ENCODE results near the gene UBE2L6.

DNA sequence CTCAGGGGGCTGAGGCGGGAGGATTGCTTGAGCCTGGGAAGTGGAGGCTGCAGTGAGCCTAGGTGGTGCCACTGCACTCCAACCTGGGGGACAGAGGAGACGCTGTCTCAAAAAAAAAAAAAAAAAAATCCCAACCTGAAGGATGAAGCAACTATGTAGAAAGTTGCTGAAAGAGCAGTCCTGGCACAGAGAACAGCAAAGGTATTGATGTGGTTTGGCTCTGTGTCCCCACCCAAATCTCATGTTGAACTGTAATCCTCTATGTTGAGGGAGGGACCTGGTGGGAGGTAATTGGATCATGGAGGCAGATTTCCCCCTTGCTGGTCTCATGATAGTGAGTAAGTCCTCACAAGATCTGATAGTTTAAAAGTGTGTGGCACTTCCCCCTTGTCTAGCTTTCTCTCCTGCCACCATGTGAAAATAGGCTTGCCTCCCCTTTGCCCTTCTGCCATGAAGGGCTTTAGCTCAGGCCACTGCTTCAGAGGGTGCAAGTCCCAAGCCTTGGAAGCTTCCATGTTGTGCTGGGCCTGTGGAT is 19.3 kb upstream of the UBE2L6 start:
- TF ChIP-seq, protein P1, sequence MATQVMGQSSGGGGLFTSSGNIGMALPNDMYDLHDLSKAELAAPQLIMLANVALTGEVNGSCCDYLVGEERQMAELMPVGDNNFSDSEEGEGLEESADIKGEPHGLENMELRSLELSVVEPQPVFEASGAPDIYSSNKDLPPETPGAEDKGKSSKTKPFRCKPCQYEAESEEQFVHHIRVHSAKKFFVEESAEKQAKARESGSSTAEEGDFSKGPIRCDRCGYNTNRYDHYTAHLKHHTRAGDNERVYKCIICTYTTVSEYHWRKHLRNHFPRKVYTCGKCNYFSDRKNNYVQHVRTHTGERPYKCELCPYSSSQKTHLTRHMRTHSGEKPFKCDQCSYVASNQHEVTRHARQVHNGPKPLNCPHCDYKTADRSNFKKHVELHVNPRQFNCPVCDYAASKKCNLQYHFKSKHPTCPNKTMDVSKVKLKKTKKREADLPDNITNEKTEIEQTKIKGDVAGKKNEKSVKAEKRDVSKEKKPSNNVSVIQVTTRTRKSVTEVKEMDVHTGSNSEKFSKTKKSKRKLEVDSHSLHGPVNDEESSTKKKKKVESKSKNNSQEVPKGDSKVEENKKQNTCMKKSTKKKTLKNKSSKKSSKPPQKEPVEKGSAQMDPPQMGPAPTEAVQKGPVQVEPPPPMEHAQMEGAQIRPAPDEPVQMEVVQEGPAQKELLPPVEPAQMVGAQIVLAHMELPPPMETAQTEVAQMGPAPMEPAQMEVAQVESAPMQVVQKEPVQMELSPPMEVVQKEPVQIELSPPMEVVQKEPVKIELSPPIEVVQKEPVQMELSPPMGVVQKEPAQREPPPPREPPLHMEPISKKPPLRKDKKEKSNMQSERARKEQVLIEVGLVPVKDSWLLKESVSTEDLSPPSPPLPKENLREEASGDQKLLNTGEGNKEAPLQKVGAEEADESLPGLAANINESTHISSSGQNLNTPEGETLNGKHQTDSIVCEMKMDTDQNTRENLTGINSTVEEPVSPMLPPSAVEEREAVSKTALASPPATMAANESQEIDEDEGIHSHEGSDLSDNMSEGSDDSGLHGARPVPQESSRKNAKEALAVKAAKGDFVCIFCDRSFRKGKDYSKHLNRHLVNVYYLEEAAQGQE (IDR thresholded peaks at IDR 0.05): no peak
- TF ChIP-seq TAF1 (conservative IDR thresholded peaks at IDR 0.05) (no peak), RXRA (IDR thresholded peaks at IDR 0.05) (no peak), HNF4G (IDR thresholded peaks at IDR 0.05) (no peak), FOXA1 (IDR thresholded peaks at IDR 0.05) (no peak), RAD21 (IDR thresholded peaks at IDR 0.05) (no peak), JUND (IDR thresholded peaks at IDR 0.05) (no peak), GABPA (IDR thresholded peaks at IDR 0.05 in 1 of 2, conservative IDR thresholded peaks at IDR 0.05 in 1 of 2) (no peak), YY1 (IDR thresholded peaks at IDR 0.05) (no peak)
- TF ChIP-seq, protein P2, sequence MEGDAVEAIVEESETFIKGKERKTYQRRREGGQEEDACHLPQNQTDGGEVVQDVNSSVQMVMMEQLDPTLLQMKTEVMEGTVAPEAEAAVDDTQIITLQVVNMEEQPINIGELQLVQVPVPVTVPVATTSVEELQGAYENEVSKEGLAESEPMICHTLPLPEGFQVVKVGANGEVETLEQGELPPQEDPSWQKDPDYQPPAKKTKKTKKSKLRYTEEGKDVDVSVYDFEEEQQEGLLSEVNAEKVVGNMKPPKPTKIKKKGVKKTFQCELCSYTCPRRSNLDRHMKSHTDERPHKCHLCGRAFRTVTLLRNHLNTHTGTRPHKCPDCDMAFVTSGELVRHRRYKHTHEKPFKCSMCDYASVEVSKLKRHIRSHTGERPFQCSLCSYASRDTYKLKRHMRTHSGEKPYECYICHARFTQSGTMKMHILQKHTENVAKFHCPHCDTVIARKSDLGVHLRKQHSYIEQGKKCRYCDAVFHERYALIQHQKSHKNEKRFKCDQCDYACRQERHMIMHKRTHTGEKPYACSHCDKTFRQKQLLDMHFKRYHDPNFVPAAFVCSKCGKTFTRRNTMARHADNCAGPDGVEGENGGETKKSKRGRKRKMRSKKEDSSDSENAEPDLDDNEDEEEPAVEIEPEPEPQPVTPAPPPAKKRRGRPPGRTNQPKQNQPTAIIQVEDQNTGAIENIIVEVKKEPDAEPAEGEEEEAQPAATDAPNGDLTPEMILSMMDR (IDR thresholded peaks at IDR 0.05; ENCODE audit: low read depth, low read length, missing input control): no peak
- TF ChIP-seq, protein P3, sequence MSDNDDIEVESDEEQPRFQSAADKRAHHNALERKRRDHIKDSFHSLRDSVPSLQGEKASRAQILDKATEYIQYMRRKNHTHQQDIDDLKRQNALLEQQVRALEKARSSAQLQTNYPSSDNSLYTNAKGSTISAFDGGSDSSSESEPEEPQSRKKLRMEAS (IDR thresholded peaks at IDR 0.05): no peak

Data from liver (tissue), 3 donors.